Natural killer cell (primary cell): ENCODE data around the gene SLC35A5. TPM values are rescaled to one million over a fixed set of nuclear protein-coding genes. Genes with fewer than 3 reads are reported as not detected.

ENCODE experiments used
- ATAC-seq, 3 donors: fragments of 150-1000 bp in 2 of 3; fragments of 200-7000 bp in 1 of 3; cut with Tn5 transposase; 1 replicate in 1 of 3; 2 replicates in 2 of 3; pipeline ENCODE4 v1.10.0; 2021; ENCODE audit warnings: mild to moderate bottlenecking in 2 of 3, moderate library complexity in 2 of 3
- DNase-seq, 2 donors: peaks; one replicate each; pipeline versions ENCODE4 v3.0.0 to v3.0.0-alpha.2; 2013 to 2021; ENCODE audit warnings: mixed read lengths in 1 of 2
- H3K27ac ChIP-seq: one replicate; pipeline ENCODE4 v1.5.1; 2013; ENCODE audit warnings: mild to moderate bottlenecking, low read length
- H3K27me3 ChIP-seq: one replicate; pipeline ENCODE4 v1.6.1; 2013; ENCODE audit warnings: low read length; ENCODE audit not compliant: control insufficient read depth, insufficient read depth
- H3K36me3 ChIP-seq: one replicate; pipeline ENCODE4 v1.6.1; 2013; ENCODE audit warnings: low read length; ENCODE audit not compliant: control insufficient read depth, insufficient read depth
- H3K4me1 ChIP-seq: one replicate; pipeline ENCODE4 v1.6.1; 2013; ENCODE audit warnings: low read length; ENCODE audit not compliant: control insufficient read depth, insufficient read depth
- H3K4me3 ChIP-seq: one replicate; pipeline ENCODE4 v1.5.1; 2013; ENCODE audit warnings: low read length
- H3K9me3 ChIP-seq: one replicate; pipeline ENCODE4 v1.6.1; 2013; ENCODE audit warnings: low read length; ENCODE audit not compliant: control insufficient read depth, insufficient read depth
- H3K27ac Mint-ChIP-seq, 2 donors: one replicate each; pipeline ENCODE4 v1.8.0; 2022; ENCODE audit warnings: mild to moderate bottlenecking in 2 of 2, mixed read lengths in 2 of 2, moderate library complexity in 1 of 2
- H3K27me3 Mint-ChIP-seq, 2 donors: one replicate each; pipeline ENCODE4 v1.8.0; 2022; ENCODE audit warnings: low read depth in 2 of 2, mixed read lengths in 2 of 2
- H3K36me3 Mint-ChIP-seq: one replicate; pipeline ENCODE4 v1.8.0; 2022; ENCODE audit warnings: mixed read lengths
- H3K4me1 Mint-ChIP-seq, 2 donors: one replicate each; pipeline ENCODE4 v1.8.0; 2022; ENCODE audit warnings: mixed read lengths in 2 of 2
- H3K4me3 Mint-ChIP-seq: one replicate; pipeline ENCODE4 v1.8.0; 2022; ENCODE audit warnings: mild to moderate bottlenecking, moderate library complexity, mixed read lengths
- H3K9me3 Mint-ChIP-seq, 2 donors: one replicate each; pipeline ENCODE4 v1.8.0; 2022; ENCODE audit warnings: mixed read lengths in 2 of 2
- WGBS: methylation state at CpG from one replicate; pipeline ENCODE4 v1.1.7; 2013; ENCODE audit warnings: missing lambda C conversion rate; ENCODE audit not compliant: insufficient coverage; 5-methylcytosine and 5-hydroxymethylcytosine counted together
- intact Hi-C: fragments of 100-400 bp; cut with micrococcal nuclease; formaldehyde crosslinking; loops from one replicate; pipeline ENCODE4 v1.14.2; 2022
- total RNA-seq, 4 donors: library from RNA; stranded (reverse); fragments of 120-200 nt in 1 of 4; gene quantifications; one replicate each; pipeline versions ENCODE4 v1.2.3 to v1.2.4, GENCODE V29; 2013 to 2022
- TF ChIP-seq, protein P1 (sequence below): fragments of 200-600 bp; IDR thresholded peaks from one replicate; pipeline ENCODE4 v1.8.0; 2022; ENCODE audit warnings: antibody characterized with exemption

The SLC35A5 gene
- total RNA-seq, 3 donors from 2014 or later (not counting 1 experiment from before 2014, with no cell fraction given), result 10.5 to 17.4 (median 11.2) TPM

GRCh38 chr3:112627919-112628466 lies 66.1 kb downstream of the SLC35A5 start:
- Histone ChIP-seq H3K27ac (no peak overlapping the region), H3K36me3 (no peaks in the 10 kb centered on the region), H3K27me3 (no peaks in the 10 kb centered on the region), H3K9me3 (no peaks in the 10 kb centered on the region), H3K4me3 (no peak overlapping the region), H3K4me1 (no peaks in the 10 kb centered on the region)
- no peak for ATAC-seq
- Mint-ChIP-seq H3K4me1 (no peaks in the 10 kb centered on the region), H3K27me3 (peaks cover 6 to 28% of the 10 kb centered on the region in 2 donors), H3K9me3 (no peaks in the 10 kb centered on the region), H3K27ac (no peak overlapping the region), H3K36me3 (no peaks in the 10 kb centered on the region), H3K4me3 (no peak overlapping the region)
- no peak for DNase-seq
- TF ChIP-seq, protein P1, sequence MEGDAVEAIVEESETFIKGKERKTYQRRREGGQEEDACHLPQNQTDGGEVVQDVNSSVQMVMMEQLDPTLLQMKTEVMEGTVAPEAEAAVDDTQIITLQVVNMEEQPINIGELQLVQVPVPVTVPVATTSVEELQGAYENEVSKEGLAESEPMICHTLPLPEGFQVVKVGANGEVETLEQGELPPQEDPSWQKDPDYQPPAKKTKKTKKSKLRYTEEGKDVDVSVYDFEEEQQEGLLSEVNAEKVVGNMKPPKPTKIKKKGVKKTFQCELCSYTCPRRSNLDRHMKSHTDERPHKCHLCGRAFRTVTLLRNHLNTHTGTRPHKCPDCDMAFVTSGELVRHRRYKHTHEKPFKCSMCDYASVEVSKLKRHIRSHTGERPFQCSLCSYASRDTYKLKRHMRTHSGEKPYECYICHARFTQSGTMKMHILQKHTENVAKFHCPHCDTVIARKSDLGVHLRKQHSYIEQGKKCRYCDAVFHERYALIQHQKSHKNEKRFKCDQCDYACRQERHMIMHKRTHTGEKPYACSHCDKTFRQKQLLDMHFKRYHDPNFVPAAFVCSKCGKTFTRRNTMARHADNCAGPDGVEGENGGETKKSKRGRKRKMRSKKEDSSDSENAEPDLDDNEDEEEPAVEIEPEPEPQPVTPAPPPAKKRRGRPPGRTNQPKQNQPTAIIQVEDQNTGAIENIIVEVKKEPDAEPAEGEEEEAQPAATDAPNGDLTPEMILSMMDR, result no peak
- WGBS, result 89% methylated on average over 1 of the region's 1 CpG
- intact Hi-C loops, result no loop called here

- peak in 1 of 2 donors; percentile 12 for DNase-seq
- TF ChIP-seq, protein P1, result no peak
- H3K9me3 Mint-ChIP-seq, result no peaks in the 10 kb centered on the region
- H3K4me3 ChIP-seq, result no peak overlapping the region
- H3K27ac ChIP-seq, result no peak overlapping the region
- H3K36me3 ChIP-seq, result no peaks in the 10 kb centered on the region
- no peak overlapping the region for H3K4me3 Mint-ChIP-seq
- 72% methylated on average over 7 of the region's 7 CpGs for WGBS
- no peaks in the 10 kb centered on the region for H3K4me1 Mint-ChIP-seq
- no peaks in the 10 kb centered on the region for H3K9me3 ChIP-seq
- H3K27me3 ChIP-seq, result no peaks in the 10 kb centered on the region
- no peak overlapping the region for H3K27ac Mint-ChIP-seq
- no peaks in the 10 kb centered on the region for H3K36me3 Mint-ChIP-seq
- peaks cover 0 to 23% of the 10 kb centered on the region in 2 donors for H3K27me3 Mint-ChIP-seq
- no peak for ATAC-seq
- H3K4me1 ChIP-seq, result no peaks in the 10 kb centered on the region
- intact Hi-C loops, result no loop called here
Measured at GRCh38 chr3:112629425-112629824, 67.6 kb downstream of the SLC35A5 start.

DNA sequence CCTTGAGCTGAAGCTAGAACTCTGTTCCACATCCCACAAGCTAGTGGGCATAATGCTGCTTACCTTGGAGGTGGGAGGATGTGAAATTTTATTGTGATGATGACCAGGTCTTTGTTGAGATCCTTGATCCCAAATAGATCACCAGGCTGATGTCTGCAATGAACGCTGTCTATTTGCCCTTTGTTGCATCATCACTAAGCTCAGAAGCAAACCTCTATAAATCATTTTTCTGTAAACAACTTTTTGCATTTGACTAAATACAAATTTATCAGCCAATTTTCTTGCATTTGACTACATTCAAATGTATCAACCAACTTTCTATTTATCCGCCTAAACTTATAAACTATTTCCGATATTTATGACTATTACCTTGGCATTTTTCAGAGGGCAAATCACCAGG lies 69.4 kb downstream of the SLC35A5 start:
- no peaks in the 10 kb centered on the region for H3K9me3 Mint-ChIP-seq
- H3K4me1 Mint-ChIP-seq, result no peaks in the 10 kb centered on the region
- no peak overlapping the region for H3K4me3 ChIP-seq
- H3K27ac Mint-ChIP-seq, result no peak overlapping the region
- H3K36me3 ChIP-seq, result no peaks in the 10 kb centered on the region
- no peaks in the 10 kb centered on the region for H3K27me3 ChIP-seq
- H3K4me1 ChIP-seq, result no peaks in the 10 kb centered on the region
- no peaks in the 10 kb centered on the region for H3K9me3 ChIP-seq
- ATAC-seq, result no peak
- no peak overlapping the region for H3K4me3 Mint-ChIP-seq
- H3K27me3 Mint-ChIP-seq, result peaks cover 0 to 12% of the 10 kb centered on the region in 2 donors
- DNase-seq, result no peak
- 99% methylated on average over 3 of the region's 3 CpGs for WGBS
- TF ChIP-seq, protein P1, result no peak
- intact Hi-C loops, result no loop called here
- no peak overlapping the region for H3K27ac ChIP-seq
- no peaks in the 10 kb centered on the region for H3K36me3 Mint-ChIP-seq

GRCh38 chr3:112632596-112632995 lies 70.8 kb downstream of the SLC35A5 start:
- intact Hi-C loops, result no loop called here
- no peak overlapping the region for H3K27ac Mint-ChIP-seq
- DNase-seq (no peak), ATAC-seq (no peak)
- Histone ChIP-seq H3K4me3 (no peak overlapping the region), H3K27me3 (no peaks in the 10 kb centered on the region), H3K9me3 (no peaks in the 10 kb centered on the region), H3K27ac (no peak overlapping the region), H3K36me3 (no peaks in the 10 kb centered on the region), H3K4me1 (no peaks in the 10 kb centered on the region)
- no peaks in the 10 kb centered on the region for H3K36me3 Mint-ChIP-seq
- H3K4me1 Mint-ChIP-seq, result no peaks in the 10 kb centered on the region
- peaks cover 0 to 12% of the 10 kb centered on the region in 2 donors for H3K27me3 Mint-ChIP-seq
- H3K9me3 Mint-ChIP-seq, result no peaks in the 10 kb centered on the region
- no peak overlapping the region for H3K4me3 Mint-ChIP-seq
- 74% methylated on average over 4 of the region's 4 CpGs for WGBS
- TF ChIP-seq, protein P1, result no peak
